Measurements from ENCODE around the gene CCDC197. TPM values are rescaled to one million over a fixed set of nuclear protein-coding genes. Genes with fewer than 3 reads are reported as not detected.

CCDC197 gene
- polyA plus RNA-seq, 1 donor from 2014 or later = not detected

GRCh38 chr14:94038510-94038909, 41.4 kb downstream of the CCDC197 start:
- no peaks in the 10 kb centered on the region for H3K36me3 ChIP-seq (ENCODE audit: insufficient read depth, low read length)

GRCh38 chr14:94038921-94039629, 42.0 kb downstream of the CCDC197 start:
- Histone ChIP-seq H3F3A (ENCODE audit: insufficient read depth, low read length, poor library complexity, severe bottlenecking) (no peaks in the 10 kb centered on the region), H3K79me2 (replicated peaks; ENCODE audit: insufficient read depth, low read length) (no peaks in the 10 kb centered on the region), H3K9me2 (ENCODE audit: insufficient read depth, low read length) (no peaks in the 10 kb centered on the region), H3K9ac (ENCODE audit: low read length) (no peak overlapping the region), H3K9me3 (ENCODE audit: low read length) (no peaks in the 10 kb centered on the region), H3K4me3 (ENCODE audit: low read length) (no peak overlapping the region), H3K27ac (ENCODE audit: low read length) (no peak overlapping the region), H2AFZ (ENCODE audit: low read depth, low read length) (no peak overlapping the region), H4K20me1 (ENCODE audit: insufficient read depth) (no peaks in the 10 kb centered on the region), H3K4me2 (ENCODE audit: low read length) (no peak overlapping the region), H3K36me3 (ENCODE audit: insufficient read depth, low read length) (no peaks in the 10 kb centered on the region), H3K27me3 (ENCODE audit: insufficient read depth, low read depth, low read length) (no peaks in the 10 kb centered on the region)
- TF ChIP-seq CTCF (IDR thresholded peaks at IDR 0.05; ENCODE audit: poor library complexity, severe bottlenecking) (no peak), EZH2 (IDR thresholded peaks at IDR 0.05; ENCODE audit: borderline replicate concordance, insufficient read depth, low read length, poor library complexity, severe bottlenecking) (no peak)

More at GRCh38 chr14:94038510-94038909, 41.4 kb downstream of the CCDC197 start:
- no peaks in the 10 kb centered on the region for H3F3A ChIP-seq (ENCODE audit: insufficient read depth, low read length, poor library complexity, severe bottlenecking)
- H3K4me3 ChIP-seq (ENCODE audit: low read length) = no peak overlapping the region
- no peak overlapping the region for H3K4me2 ChIP-seq (ENCODE audit: low read length)
- no peaks in the 10 kb centered on the region for H3K9me2 ChIP-seq (ENCODE audit: insufficient read depth, low read length)
- TF ChIP-seq EP300 (conservative IDR thresholded peaks at IDR 0.05; ENCODE audit: poor library complexity, severe bottlenecking) (no peak), TAF1 (IDR thresholded peaks at IDR 0.05; ENCODE audit: low read depth) (no peak), RAD21 (conservative IDR thresholded peaks at IDR 0.05) (no peak), EZH2 (IDR thresholded peaks at IDR 0.05; ENCODE audit: borderline replicate concordance, insufficient read depth, low read length, poor library complexity, severe bottlenecking) (no peak), SMC3 (conservative IDR thresholded peaks at IDR 0.05; ENCODE audit: poor library complexity) (no peak), MXI1 (conservative IDR thresholded peaks at IDR 0.05; ENCODE audit: poor library complexity, severe bottlenecking) (no peak), POLR2AphosphoS5 (IDR thresholded peaks at IDR 0.05) (no peak), REST (IDR thresholded peaks at IDR 0.05; ENCODE audit: borderline replicate concordance) (no peak), CTCF (IDR thresholded peaks at IDR 0.05; ENCODE audit: poor library complexity, severe bottlenecking) (no peak)
- H3K9me3 ChIP-seq (ENCODE audit: low read length) = no peaks in the 10 kb centered on the region
- H4K20me1 ChIP-seq (ENCODE audit: insufficient read depth) = no peaks in the 10 kb centered on the region
- H3K27me3 ChIP-seq (ENCODE audit: insufficient read depth, low read depth, low read length) = no peaks in the 10 kb centered on the region
- H2AFZ ChIP-seq (ENCODE audit: low read depth, low read length) = no peak overlapping the region
- no peak overlapping the region for H3K27ac ChIP-seq (ENCODE audit: low read length)
- H3K79me2 ChIP-seq (replicated peaks; ENCODE audit: insufficient read depth, low read length) = no peaks in the 10 kb centered on the region
- H3K9ac ChIP-seq (ENCODE audit: low read length) = no peak overlapping the region

Measured in neural cell (in vitro differentiated cells).